GM19099 (cell line): ENCODE data around the gene GUCA2A.

Experiments used
- POLR2A ChIP-seq: IDR thresholded peaks from 3 replicates; pipeline ENCODE4 v1.6.1; 2011; ENCODE audit warnings: low read depth; ENCODE audit not compliant: insufficient read length; ENCODE audit errors: extremely low read depth

Gene GUCA2A

DNA sequence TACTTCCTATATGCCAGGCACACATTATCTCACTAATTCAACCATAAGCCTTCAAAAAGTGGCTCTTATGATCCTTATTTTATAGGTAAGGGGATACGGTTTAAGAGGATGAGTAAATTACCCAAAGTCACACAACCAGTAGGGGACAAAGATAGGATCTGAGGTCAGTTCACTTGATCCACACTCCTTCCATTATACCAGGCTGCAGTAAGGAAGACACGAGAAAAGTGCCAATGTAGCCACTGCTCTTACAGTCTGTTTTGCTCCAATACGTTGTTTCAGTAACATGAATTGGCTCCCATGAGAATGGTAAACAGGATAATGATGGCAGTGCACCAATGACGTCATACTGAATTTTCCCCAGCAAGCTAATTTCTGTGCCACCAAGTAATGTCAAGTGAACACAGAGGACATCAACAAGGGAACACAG lies 15.4 kb upstream of the GUCA2A start:
- no peak for TF ChIP-seq POLR2A

DNA sequence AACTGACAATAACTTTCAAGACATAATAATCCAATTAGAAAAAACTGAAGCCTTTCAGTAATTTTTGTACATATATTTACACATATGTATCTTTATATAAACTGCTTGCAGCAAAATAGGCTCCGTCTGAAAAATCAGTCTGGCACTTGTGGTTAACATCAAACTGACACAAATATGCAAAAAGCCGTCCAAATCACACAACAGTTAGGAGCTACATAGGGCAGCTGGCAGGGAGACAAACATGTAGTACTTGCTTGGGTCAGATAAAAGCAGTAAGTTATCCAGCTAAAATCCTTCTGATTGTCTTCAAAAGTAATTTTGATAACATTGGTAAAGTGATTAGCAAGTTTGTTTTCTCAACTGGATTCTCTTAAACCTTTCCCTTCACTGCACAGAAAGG lies 14.7 kb upstream of the GUCA2A start:
- TF ChIP-seq POLR2A, result no peak

DNA sequence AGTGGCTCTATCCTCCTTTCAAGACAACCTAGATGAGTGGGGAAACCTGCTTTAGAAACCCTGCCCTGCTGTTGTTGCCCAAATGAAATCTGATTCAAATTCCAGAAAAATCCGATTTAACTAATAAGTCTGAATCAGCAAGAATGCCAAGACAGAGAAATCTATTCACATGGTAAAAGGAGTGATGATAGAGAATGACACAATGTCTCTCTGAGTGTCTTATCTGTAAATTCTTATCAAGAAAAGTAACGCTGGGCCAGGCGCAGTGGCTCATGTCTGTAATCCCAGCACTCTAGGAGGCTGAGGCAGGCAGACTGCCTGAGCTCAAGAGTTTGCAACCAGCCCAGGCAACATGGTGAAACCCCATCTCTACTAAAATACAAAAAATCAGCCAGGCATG lies 13.7 kb upstream of the GUCA2A start:
- no peak for TF ChIP-seq POLR2A

DNA sequence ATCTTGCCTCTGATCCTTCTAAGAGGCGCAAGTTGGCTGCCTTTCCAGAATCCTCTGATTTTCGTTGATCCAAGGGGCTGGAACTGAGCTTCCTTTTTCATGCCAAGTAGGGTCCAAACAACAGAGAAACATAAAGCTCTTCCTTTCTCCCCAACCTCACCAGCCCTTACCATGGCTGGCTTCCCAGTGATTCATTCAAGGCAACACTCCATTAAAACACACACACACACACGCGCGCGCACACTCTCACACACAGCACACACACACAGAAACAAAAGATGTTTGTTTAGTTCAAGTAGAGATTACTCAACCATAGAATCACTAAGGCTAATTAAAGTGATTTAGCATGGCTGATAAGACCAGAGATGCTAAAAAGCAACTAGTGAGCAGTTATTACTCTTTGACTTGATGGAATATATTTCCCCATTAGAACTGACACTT lies 13.0 kb upstream of the GUCA2A start:
- TF ChIP-seq POLR2A, result no peak

DNA sequence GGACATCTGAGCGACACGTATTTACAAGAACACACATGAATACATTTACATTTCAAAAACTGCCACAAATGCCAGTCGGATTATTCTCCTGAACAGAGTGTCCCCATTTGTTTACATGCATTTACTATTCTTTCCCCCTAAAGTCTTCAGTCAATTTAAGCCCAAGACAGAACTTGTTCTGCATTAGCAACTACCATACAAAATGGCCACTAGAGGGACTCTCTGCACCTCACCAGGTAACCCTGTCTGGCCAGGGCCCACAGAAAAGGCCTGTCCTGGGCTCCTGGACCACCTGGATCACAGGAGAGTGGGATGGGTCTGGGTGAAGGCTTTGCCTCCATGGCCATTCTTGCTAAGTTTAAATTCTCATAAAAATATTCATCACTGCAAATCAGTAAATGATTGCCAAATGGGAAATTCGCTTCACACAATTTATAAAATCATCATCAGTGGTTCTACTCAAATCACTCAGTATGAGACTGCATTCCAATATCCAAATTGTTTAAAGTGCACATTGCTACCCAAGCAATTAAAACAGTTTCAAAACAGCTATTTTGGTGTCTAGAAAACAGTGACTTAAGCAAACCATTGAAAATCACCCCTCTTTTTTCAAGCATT lies 12.5 kb upstream of the GUCA2A start:
- no peak for TF ChIP-seq POLR2A

DNA sequence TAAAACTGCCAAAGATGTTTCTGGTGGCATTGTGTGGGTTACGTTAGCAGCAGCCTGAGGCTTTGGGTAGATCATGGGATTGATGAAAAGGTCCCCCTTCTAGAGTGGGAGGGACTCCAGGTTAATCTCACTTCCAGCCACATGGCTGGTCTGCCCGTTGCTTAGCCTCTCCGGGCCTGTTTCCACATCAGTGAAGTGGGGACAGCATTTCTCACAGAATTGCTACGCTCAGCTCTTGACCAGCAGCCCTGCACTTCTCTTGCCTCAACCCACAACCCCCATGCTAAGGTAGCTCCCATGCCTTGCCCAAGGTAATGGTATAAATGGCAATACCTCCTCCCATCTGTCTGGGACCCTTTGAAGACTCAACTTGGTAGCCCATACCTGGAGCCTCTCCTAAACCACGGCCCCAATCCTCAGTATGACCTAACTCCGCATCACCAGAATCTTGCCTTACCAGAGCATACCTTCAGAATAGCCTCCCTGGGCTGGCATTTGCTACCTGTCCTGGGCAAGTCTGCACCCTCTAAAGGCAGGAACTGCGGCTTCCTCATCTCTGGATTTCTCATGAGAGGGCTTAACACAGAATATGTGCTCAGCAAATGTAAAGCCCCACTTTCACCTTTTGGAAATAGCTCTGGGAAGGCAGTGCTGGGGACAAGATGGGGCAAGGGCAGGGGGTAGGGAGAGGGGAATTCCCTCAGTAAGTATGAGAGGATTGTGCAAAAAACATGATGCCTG lies 10.9 kb upstream of the GUCA2A start:
- no peak for TF ChIP-seq POLR2A

DNA sequence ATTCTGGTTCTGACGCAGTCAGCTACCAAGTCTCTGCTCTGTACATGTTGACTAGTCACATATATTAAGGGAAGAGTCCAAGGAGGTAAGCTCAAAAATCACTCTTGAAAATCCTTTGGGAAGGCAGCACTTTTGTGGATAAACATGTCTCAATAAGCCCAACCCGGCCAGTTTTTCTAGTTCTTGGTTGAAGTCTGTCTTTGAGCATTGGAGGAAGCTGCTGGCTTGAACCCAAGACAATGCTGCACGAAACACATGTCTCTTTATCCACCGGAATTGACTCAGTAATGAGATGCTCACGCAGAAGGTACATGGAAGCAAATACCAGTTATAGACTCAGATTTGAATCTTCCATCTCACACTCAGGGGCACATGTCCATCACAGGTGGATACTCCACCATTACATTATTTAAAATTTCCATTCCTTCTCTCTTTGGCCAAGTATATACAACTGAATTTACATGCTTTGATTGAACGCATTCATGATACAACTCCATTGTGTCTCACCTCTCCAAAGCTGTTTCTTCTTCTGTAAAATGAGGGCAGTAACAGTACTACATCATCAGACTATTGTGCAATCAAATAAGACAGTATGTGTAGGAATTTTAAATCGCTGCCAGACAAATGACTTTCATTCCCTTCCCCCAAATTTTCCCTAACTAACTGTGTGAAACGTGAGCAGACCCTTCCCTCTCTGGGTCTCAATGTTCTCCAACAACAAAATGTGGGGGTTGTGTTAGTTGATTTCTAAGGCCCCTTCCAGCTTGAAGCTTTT lies 9.6 kb upstream of the GUCA2A start:
- no peak for TF ChIP-seq POLR2A

DNA sequence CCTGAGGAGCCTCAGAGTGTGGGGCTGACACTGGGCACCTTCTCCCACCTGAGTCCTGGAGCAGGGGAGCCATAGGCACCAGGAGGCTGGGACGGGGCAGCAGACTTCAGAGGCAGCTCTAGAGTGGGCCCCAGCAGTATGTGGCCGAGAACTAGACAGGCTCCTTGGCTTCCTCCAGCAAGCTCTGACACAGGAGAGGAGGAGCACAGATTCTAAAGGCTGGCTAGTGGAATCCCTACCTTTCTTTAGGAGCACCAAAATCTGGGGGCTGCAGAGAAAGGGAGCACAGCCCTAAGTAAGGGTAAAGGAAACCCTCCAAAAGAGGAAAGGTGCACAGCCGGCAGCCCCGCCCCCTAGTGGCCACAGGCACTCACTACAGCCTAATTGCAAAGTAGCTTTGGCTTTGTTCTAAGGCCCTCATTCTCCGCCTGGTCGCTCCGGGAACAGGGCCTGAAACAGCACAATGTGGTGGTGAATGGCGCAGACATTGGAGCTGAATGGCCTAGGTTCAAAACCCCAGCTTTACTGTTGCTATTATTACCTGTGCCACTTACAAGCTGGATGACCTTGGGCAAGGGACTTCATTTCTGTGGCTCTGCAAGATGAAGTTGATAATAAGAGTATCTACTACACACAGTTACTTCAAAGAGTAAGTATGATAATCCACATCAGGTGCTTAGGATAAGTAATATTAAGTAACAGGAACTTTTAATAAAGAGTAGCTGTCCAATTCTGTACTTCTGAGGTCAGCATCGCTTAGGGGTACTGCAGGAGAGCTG lies 8.8 kb upstream of the GUCA2A start:
- TF ChIP-seq POLR2A, result no peak

DNA sequence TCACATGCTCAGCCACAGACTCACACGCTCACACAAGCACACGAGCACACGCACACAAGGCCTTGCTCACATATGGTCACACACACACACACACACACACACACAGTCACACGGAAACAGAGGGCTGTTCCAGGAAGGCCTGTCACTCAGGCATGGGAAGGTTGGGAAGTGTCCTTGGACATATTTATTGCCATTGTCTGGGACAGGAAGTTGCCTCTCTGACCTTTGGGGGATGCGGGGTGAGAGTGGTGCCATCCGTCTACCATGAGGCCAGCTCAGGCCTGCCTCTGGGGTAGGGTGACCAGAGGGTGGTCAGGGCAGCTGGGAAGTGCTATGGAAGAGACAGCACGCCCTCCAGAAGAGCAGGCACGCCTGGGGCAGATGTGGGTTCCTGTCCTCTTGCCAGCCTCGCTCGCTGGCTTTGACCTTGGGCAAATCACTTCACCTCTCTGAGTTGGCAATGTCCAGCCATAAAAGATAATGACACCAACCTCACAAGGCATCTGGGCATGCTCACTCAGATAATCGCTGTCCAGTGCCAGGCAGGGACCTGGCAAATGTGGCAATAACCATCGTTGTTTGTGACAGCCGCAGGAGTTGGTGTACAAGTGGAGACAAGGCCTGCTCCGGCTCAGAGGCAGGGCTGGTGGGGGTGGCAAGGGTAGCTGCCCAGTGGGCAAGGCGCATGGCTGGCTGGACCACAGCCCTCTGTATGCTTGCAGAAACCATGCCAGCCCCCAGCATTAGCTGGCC lies 8.0 kb upstream of the GUCA2A start:
- no peak for TF ChIP-seq POLR2A

DNA sequence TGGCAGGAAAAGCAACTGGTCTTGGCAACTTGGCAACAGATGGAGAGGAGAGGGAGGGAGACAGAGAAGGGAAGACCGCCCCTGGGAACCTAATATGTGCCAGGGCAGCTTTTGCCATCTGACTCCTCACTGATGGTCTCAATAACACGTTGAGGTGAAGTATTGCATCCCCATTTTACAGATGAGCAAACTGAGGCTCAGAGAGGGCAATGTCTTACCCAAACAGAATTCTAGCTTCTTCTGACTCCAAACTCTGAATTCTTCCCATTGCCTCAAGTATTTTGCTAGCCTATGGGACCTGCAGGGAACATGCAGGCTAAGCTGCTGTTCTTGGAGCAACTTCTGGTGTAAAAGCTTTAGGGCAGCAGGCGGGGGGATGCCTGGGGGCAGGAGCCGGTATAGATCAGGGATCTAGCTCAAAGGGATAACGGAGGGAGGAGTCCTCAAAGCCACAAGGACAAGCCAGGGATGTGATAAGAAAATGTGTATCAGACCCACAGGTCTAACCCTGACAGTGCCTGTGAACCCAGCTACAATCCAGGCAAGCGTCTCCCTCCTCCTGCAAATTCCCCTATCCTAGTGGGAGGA lies 7.2 kb upstream of the GUCA2A start:
- TF ChIP-seq POLR2A, result no peak

DNA sequence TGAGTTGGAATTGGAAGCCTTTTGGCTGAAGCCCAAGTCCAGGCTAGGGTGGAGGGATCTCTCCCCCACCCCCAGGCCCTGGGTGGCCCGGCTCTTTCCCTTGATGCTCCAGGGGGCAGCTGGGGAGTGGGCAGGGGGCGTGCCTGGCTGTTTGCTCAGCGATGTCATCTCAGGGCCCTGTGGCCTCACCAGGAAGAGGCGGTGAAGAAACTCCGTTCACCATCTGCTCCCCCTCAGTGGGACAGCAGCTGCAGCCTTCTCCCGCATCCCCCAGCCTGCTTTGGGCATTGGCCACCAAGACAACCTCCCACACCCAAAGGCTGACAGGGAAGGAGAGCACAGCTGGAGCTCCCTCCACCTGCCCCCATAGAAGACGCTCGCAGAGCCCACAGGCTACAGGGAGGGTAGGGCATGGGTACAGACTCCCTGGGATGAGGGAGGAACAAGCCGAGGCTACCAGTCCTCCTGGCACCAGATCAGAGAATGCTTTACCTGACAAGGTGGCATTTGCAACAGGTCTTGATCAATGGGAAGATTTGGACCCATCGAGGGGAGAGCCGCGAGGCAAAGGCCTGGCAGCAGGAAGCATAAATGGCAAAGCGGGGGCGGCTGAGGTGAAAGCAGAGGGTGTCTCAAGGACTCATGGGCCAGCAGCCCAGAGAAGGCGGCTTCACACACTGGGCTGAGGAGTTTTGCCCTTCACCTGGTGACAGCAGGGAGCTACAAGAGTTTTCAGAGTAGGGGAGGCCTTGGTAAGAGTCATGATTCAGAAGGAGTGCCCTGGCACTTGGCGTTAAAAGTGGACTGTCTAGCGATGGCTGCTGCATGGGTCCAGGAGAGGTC lies 6.5 kb upstream of the GUCA2A start:
- no peak for TF ChIP-seq POLR2A

DNA sequence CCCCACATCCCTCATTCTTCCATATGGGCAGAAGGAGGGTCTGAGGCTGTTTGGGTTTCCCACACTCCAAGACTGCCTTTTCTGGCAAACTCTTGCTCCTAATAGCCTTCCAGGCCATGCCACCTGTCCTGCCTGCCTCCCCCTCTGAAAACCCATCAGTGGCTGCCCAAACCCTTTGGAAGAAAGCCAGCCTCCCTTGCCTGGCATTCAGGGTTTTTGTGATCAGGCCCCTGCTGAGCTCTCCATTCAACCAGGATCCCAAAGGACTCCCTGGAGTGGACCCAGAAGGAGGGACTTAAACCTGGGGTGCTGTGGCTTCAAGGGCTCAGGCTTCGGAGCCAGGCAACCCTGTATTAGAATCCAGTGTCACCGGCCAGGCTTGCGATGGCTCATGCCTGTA lies 4.2 kb upstream of the GUCA2A start:
- TF ChIP-seq POLR2A, result no peak

DNA sequence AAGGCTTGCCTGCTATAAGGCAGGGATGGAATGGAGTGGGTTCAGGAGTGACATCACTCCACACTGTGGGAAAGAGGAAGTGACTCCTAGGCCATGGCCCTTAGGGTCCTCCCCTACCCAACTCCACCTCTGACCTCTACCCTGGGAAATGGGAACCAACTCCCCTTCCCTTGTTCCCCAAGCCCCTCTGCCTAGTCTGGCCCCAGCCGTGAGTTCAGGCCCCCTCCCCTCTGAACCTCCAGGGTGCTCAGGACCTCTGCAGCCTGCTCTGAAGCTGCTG lies 3.8 kb upstream of the GUCA2A start:
- no peak for TF ChIP-seq POLR2A
